ENCODE data around the gene G2E3. TPM values are rescaled to one million over a fixed set of nuclear protein-coding genes. Genes with fewer than 3 reads are reported as not detected.

G2E3 gene
- total RNA-seq, 2 experiments from 2014 or later: 21.5 to 27.0 TPM

DNA sequence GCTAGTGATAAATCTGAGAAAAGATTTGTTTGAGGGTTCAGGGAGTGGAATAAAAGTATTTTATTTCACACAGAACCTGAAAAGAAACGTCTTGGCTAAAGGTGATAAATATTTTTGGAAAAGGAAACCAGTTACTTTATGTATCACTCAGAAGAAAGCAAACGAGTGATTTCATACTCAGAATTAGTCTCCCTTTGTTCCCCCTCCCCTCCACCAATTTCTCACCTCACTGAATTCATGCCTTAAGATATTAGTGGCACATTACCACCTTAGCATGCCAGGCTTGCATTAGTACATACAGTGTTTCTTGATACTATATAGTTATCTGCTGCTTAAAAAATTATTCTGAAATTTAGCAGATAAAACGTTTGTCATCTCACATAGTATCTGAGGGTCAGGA lies 28.2 kb downstream of the G2E3 start:
- DNase-seq (no peak), ATAC-seq (no peak)
- Mint-ChIP-seq H3K4me1 (ENCODE audit: low read depth) (peaks cover 17% of the 10 kb centered on the region), H3K36me3 (ENCODE audit: low read depth) (peaks cover 60% of the 10 kb centered on the region), H3K4me3 (no peak overlapping the region), H3K27ac (no peak overlapping the region), H3K9me3 (peaks cover 2% of the 10 kb centered on the region), H3K27me3 (no peaks in the 10 kb centered on the region)
- ChIA-PET POLR2A (no interaction called here), CTCF (no interaction called here)
- intact Hi-C loops (cut with micrococcal nuclease): no loop called here
- TF ChIP-seq, protein P1, sequence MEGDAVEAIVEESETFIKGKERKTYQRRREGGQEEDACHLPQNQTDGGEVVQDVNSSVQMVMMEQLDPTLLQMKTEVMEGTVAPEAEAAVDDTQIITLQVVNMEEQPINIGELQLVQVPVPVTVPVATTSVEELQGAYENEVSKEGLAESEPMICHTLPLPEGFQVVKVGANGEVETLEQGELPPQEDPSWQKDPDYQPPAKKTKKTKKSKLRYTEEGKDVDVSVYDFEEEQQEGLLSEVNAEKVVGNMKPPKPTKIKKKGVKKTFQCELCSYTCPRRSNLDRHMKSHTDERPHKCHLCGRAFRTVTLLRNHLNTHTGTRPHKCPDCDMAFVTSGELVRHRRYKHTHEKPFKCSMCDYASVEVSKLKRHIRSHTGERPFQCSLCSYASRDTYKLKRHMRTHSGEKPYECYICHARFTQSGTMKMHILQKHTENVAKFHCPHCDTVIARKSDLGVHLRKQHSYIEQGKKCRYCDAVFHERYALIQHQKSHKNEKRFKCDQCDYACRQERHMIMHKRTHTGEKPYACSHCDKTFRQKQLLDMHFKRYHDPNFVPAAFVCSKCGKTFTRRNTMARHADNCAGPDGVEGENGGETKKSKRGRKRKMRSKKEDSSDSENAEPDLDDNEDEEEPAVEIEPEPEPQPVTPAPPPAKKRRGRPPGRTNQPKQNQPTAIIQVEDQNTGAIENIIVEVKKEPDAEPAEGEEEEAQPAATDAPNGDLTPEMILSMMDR (IDR thresholded peaks at IDR 0.05): no peak

DNA sequence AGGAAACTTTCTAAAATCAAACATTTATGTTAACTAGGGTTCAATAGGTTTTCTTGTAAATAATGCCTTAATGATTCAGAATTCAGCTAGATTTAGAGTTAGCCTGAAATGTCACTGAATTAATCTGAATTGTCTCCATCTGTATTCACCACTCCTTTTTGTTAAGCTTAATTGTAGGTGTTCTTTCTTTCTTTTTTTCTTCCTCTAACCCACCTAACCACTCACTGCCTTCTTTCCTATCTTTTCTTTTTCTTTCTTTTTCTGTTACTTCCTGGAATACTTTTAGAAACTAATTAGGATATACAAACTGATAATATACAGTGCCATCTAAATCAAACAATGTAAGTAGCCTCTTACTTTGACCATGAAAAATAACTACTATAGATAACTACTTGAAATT lies 29.9 kb downstream of the G2E3 start:
- H3K27ac Mint-ChIP-seq: no peak overlapping the region
- CTCF ChIA-PET: no interaction called here
- no peaks in the 10 kb centered on the region for H3K27me3 Mint-ChIP-seq

DNA sequence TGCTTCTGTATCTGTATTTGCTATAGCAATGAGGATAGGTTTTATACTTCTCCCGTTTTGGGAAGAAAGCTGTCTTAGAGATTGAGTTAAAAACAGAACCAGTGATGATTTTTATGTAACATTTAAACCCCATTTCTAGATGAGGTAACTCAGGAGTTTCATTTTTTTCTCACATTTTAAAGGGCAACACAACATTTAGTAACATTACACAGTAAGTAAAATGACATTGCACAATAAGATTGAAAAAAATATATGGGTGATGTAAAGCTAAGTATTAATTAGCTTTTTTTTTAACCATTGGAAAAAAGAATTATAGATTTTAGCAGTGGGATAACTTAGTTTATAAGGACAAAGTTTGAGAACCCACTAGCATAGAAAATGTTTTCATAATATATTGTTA lies 38.0 kb downstream of the G2E3 start:
- POLR2A ChIA-PET: interaction anchor here (1.4 kb wide), 1 partner anchor 24 kb away, joined by 3 read pairs; no protein-coding TSS in a partner anchor
- DNase-seq: no peak
- Mint-ChIP-seq H3K27ac (no peak overlapping the region), H3K4me1 (ENCODE audit: low read depth) (peaks cover 6% of the 10 kb centered on the region), H3K27me3 (no peaks in the 10 kb centered on the region), H3K36me3 (ENCODE audit: low read depth) (peaks cover 10% of the 10 kb centered on the region), H3K9me3 (no peaks in the 10 kb centered on the region), H3K4me3 (no peak overlapping the region)
- intact Hi-C loops (cut with micrococcal nuclease): no loop called here
- TF ChIP-seq, protein P1 (IDR thresholded peaks at IDR 0.05): no peak
- CTCF ChIA-PET: no interaction called here
- ATAC-seq: no peak

More for the DNA sequence above, 29.9 kb downstream of the G2E3 start:
- DNase-seq: no peak
- peaks cover 16% of the 10 kb centered on the region for H3K4me1 Mint-ChIP-seq (ENCODE audit: low read depth)
- no peak overlapping the region for H3K4me3 Mint-ChIP-seq
- POLR2A ChIA-PET: interaction anchor here (2.1 kb wide), 1 partner anchor 30 kb away, joined by 6 read pairs; the partner anchor contains the start of gene G2E3
- intact Hi-C loops (cut with micrococcal nuclease): no loop called here
- peaks cover 50% of the 10 kb centered on the region for H3K36me3 Mint-ChIP-seq (ENCODE audit: low read depth)
- no peak for ATAC-seq
- TF ChIP-seq, protein P1 (IDR thresholded peaks at IDR 0.05): no peak
- no peaks in the 10 kb centered on the region for H3K9me3 Mint-ChIP-seq

DNA sequence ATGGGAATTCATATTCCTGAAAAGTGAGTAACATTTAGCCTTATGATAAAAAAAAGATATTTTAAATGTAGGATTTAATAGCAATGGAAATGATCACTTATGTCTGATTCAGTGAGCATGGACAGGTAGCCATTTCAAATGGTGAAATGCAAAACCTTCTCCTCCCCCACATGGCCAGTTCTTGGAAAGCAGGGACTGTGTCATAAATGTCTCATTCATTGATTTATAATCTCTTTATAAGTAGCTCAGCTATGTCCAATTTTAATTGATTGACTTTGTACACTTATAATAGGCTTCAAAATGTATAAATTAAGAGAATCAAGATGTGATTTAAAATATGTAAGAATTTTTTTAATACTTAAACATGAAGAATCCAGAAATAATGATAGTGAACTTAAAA lies 38.5 kb downstream of the G2E3 start:
- peaks cover 9% of the 10 kb centered on the region for H3K36me3 Mint-ChIP-seq (ENCODE audit: low read depth)
- TF ChIP-seq, protein P1 (IDR thresholded peaks at IDR 0.05): no peak
- DNase-seq: no peak
- POLR2A ChIA-PET: no interaction called here
- H3K27ac Mint-ChIP-seq: no peak overlapping the region
- no peak for ATAC-seq
- intact Hi-C loops (cut with micrococcal nuclease): no loop called here
- no peaks in the 10 kb centered on the region for H3K9me3 Mint-ChIP-seq
- H3K4me1 Mint-ChIP-seq (ENCODE audit: low read depth): peaks cover 6% of the 10 kb centered on the region
- H3K4me3 Mint-ChIP-seq: no peak overlapping the region
- H3K27me3 Mint-ChIP-seq: no peaks in the 10 kb centered on the region
- CTCF ChIA-PET: no interaction called here

DNA sequence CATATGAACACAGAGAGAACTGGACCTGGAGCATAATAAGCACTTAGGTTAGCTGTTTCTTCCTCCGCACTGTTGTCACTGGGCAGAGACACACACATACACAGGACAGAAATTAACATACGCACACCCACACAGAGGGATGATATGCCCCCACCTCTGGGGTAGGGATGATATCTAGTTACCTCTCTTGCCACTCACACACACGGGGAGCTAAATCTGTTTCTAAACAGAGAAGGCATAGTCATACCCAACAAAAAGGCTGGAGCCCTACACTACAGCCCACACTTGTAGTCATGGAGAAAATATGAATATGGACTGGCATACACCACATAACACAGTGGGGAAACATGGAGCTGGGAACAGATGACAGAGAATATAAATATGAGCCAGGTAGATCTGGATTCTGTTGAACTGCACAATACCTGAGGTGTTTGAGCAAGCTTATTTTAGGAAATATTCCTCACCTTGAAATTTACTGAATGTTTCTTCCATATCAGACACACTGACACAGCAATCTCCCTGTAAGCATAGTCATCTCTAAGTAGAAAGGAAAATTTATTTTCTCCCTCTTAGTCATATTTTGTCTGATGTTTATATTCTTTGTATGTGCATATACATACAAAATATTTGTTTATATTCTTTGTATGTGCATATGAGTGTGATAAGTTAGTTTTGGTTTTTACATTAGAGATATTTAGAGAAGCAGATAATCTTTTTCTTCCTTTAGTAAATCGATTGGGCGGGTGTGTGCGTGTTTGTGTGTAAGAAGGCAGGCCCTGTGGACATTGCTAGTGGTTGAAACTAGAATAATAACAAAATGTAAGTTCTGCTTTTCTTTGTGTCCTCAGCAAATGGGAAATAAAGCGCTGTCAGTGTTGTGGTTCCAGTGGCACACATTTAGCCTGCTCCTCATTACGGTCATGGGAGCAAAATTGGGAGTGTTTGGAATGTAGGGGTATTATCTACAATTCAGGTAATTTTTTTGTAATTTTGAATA lies 42.3 kb downstream of the G2E3 start:
- H3K4me1 Mint-ChIP-seq (ENCODE audit: low read depth): peaks cover 6% of the 10 kb centered on the region
- POLR2A ChIA-PET: no interaction called here
- H3K27ac Mint-ChIP-seq: no peak overlapping the region
- CTCF ChIA-PET: no interaction called here
- intact Hi-C loops (cut with micrococcal nuclease): no loop called here
- TF ChIP-seq, protein P1 (IDR thresholded peaks at IDR 0.05): no peak
- no peaks in the 10 kb centered on the region for H3K9me3 Mint-ChIP-seq
- no peaks in the 10 kb centered on the region for H3K27me3 Mint-ChIP-seq
- H3K4me3 Mint-ChIP-seq: no peak overlapping the region
- DNase-seq: no peak
- H3K36me3 Mint-ChIP-seq (ENCODE audit: low read depth): peaks cover 18% of the 10 kb centered on the region
- no peak for ATAC-seq
